A673 (cell line): Measurements from ENCODE around the gene LCN15. TPM values are rescaled to one million over a fixed set of nuclear protein-coding genes. Genes with fewer than 3 reads are reported as not detected.

ENCODE experiments used
- BruUV-seq: library from RNA; stranded (reverse); fragments of 400-500 nt; replicated peaks from 2 replicates; lab custom pipeline; 2021; lab: Mats Ljungman, UMichigan
- CTCF ChIA-PET: fragments of 300-600 bp; sonication (Branson Sonifier 250); formaldehyde crosslinking; loops from one replicate; lab custom pipeline; 2022; ENCODE audit warnings: antibody characterized with exemption; lab: Charles Lee
- POLR2A ChIA-PET: fragments of 300-600 bp; sonication (Branson Sonifier 250); formaldehyde crosslinking; loops from one replicate; lab custom pipeline; 2022; ENCODE audit warnings: antibody characterized with exemption; ENCODE audit not compliant: low non-redundant PET; lab: Charles Lee
- DNase-seq: peaks from one replicate; pipeline ENCODE4 v3.0.0-alpha.2; 2015; ENCODE audit warnings: low spot score
- H3K27ac ChIP-seq: fragments of 200-600 bp; sonication (generic); 2 replicates; pipeline ENCODE4 v1.5.1; 2016; ENCODE audit warnings: mixed run types, low read depth, mild to moderate bottlenecking, mixed read lengths, antibody characterized with exemption, low read length; ENCODE audit not compliant: poor library complexity, severe bottlenecking
- H3K27me3 ChIP-seq: fragments of 200-600 bp; sonication (generic); replicated peaks from 2 replicates; pipeline ENCODE4 v1.6.1; 2017; ENCODE audit warnings: mixed run types, low read depth, mild to moderate bottlenecking, mixed read lengths, antibody characterized with exemption, low read length; ENCODE audit not compliant: insufficient read depth, poor library complexity
- H3K36me3 ChIP-seq: fragments of 200-600 bp; sonication (generic); 2 replicates; pipeline ENCODE4 v1.6.1; 2016; ENCODE audit warnings: mixed run types, mild to moderate bottlenecking, mixed read lengths, antibody characterized with exemption, low read length; ENCODE audit not compliant: insufficient read depth, poor library complexity, severe bottlenecking
- H3K4me1 ChIP-seq: fragments of 200-600 bp; sonication (generic); 2 replicates; pipeline ENCODE4 v1.6.1; 2017; ENCODE audit warnings: mixed run types, mild to moderate bottlenecking, mixed read lengths, antibody characterized with exemption, low read length; ENCODE audit not compliant: insufficient read depth, poor library complexity, severe bottlenecking
- H3K4me3 ChIP-seq: fragments of 200-600 bp; sonication (generic); 2 replicates; pipeline ENCODE4 v1.5.1; 2016; ENCODE audit warnings: low read depth, mixed run types, mild to moderate bottlenecking, mixed read lengths, low read length; ENCODE audit not compliant: poor library complexity, severe bottlenecking
- H3K9me3 ChIP-seq: fragments of 200-600 bp; sonication (generic); 2 replicates; pipeline ENCODE4 v1.6.1; 2016; ENCODE audit warnings: mixed run types, low read depth, mild to moderate bottlenecking, mixed read lengths, antibody characterized with exemption, low read length; ENCODE audit not compliant: poor library complexity, severe bottlenecking
- CTCF ChIP-seq: fragments of 300-800, 200-600 bp; sonication (generic); conservative IDR thresholded peaks from 2 replicates; pipeline ENCODE4 v1.5.1; 2017; ENCODE audit warnings: low read depth, mild to moderate bottlenecking, antibody characterized with exemption, low read length, moderate library complexity, mixed read lengths
- EZH2 ChIP-seq: fragments of 200-600 bp; sonication (generic); IDR thresholded peaks from 2 replicates; pipeline ENCODE4 v1.6.1; 2017; ENCODE audit warnings: borderline replicate concordance, low read depth, mild to moderate bottlenecking, mixed read lengths, antibody characterized with exemption, low read length; ENCODE audit not compliant: poor library complexity, severe bottlenecking
- intact Hi-C: fragments of 100-400 bp; cut with micrococcal nuclease; formaldehyde crosslinking; loops from one replicate; pipeline ENCODE4 v1.10.0; 2022; ENCODE audit not compliant: unreplicated experiment
- total RNA-seq: library from RNA; stranded (reverse); gene quantifications from 2 replicates; pipeline ENCODE4 v1.2.3, GENCODE V29; 2021

The LCN15 gene
- total RNA-seq, 1 experiment from 2014 or later, result not detected

- no peak for DNase-seq
- Histone ChIP-seq H3K4me3 (peak overlapping the region; percentile 95), H3K36me3 (peaks cover 50% of the 10 kb centered on the region), H3K27ac (peak overlapping the region; percentile 94), H3K4me1 (peaks cover 30% of the 10 kb centered on the region), H3K27me3 (no peaks in the 10 kb centered on the region), H3K9me3 (no peaks in the 10 kb centered on the region)
- no peak for TF ChIP-seq CTCF
- TF ChIP-seq EZH2, result no peak
- BruUV-seq, result no TSS peak
- intact Hi-C loops, result no loop called here
- ChIA-PET POLR2A (no interaction called here), CTCF (no interaction called here)
These were observed 38.7 kb downstream of the LCN15 start for GRCh38 chr9:136725612-136726011.

GRCh38 chr9:136724772-136725171 is 39.5 kb downstream of the LCN15 start:
- no peak for DNase-seq
- Histone ChIP-seq H3K9me3 (no peaks in the 10 kb centered on the region), H3K4me3 (no peak overlapping the region), H3K27ac (no peak overlapping the region), H3K4me1 (peaks cover 34% of the 10 kb centered on the region), H3K36me3 (peaks cover 50% of the 10 kb centered on the region), H3K27me3 (no peaks in the 10 kb centered on the region)
- TF ChIP-seq EZH2, result no peak
- no peak for TF ChIP-seq CTCF
- POLR2A ChIA-PET, result no interaction called here
- intact Hi-C loops, result no loop called here
- CTCF ChIA-PET, result no interaction called here
- no TSS peak for BruUV-seq

GRCh38 chr9:136723989-136724388 is 40.3 kb downstream of the LCN15 start:
- no peaks in the 10 kb centered on the region for H3K9me3 ChIP-seq
- intact Hi-C loops, result no loop called here
- peaks cover 36% of the 10 kb centered on the region for H3K4me1 ChIP-seq
- CTCF ChIA-PET, result no interaction called here
- no peak overlapping the region for H3K4me3 ChIP-seq
- peaks cover 50% of the 10 kb centered on the region for H3K36me3 ChIP-seq
- POLR2A ChIA-PET, result no interaction called here
- no TSS peak for BruUV-seq
- no peak for DNase-seq
- TF ChIP-seq CTCF (no peak), EZH2 (no peak)
- no peak overlapping the region for H3K27ac ChIP-seq
- H3K27me3 ChIP-seq, result no peaks in the 10 kb centered on the region
